Endothelial cell of umbilical vein (primary cell): ENCODE measurements around the gene PPP1R3G. TPM values are rescaled to one million over a fixed set of nuclear protein-coding genes. Genes with fewer than 3 reads are reported as not detected.

Experiments
- BruUV-seq: library from RNA; stranded (reverse); fragments of 400-500 nt; replicated peaks from 2 replicates; lab custom pipeline; 2021; lab: Mats Ljungman, UMichigan
- CTCF ChIA-PET: fragments of 300-600, 350-600 bp; sonication (Branson Sonifier 250); formaldehyde crosslinking; loops from one replicate; lab custom pipeline; 2021; ENCODE audit warnings: antibody characterized with exemption, inconsistent platforms; lab: Charles Lee
- POLR2A ChIA-PET: fragments of 300-600, 350-600 bp; sonication (Branson Sonifier 250); formaldehyde crosslinking; loops from one replicate; lab custom pipeline; 2021; ENCODE audit warnings: antibody characterized with exemption, inconsistent platforms; lab: Charles Lee
- DNase-seq: peaks from one replicate; pipeline ENCODE4 v3.0.0-alpha.2; 2011; ENCODE audit warnings: low read depth, low spot score
- FAIRE-seq: peaks from 2 replicates; lab custom pipeline; 2011; peaks lifted over from hg19 to GRCh38; lab: Jason Lieb, UNC
- H2AFZ ChIP-seq: 2 replicates; pipeline ENCODE4 v1.6.0; 2012; ENCODE audit warnings: low read depth, low read length, control low read depth, inconsistent platforms
- H3K27ac ChIP-seq: 2 replicates; pipeline ENCODE4 v1.5.1; 2011; ENCODE audit warnings: low read depth, mild to moderate bottlenecking, control low read depth, low read length, moderate library complexity; ENCODE audit not compliant: insufficient read depth
- H3K27me3 ChIP-seq, 2 experiments: 2 replicates each; pipeline versions ENCODE4 v1.6.0 to v1.6.1; 2011; ENCODE audit warnings: low read length in 2 of 2, mixed read lengths in 1 of 2; ENCODE audit not compliant: control insufficient read depth in 2 of 2, insufficient read depth in 2 of 2
- H3K36me3 ChIP-seq, 2 experiments: 2 replicates in 1 of 2; 3 replicates in 1 of 2; pipeline ENCODE4 v1.5.1; 2011; ENCODE audit warnings: low read length in 2 of 2, mild to moderate bottlenecking in 1 of 2, moderate library complexity in 1 of 2; ENCODE audit not compliant: control insufficient read depth in 2 of 2, insufficient read depth in 2 of 2; ENCODE audit errors: extremely low read depth in 1 of 2
- H3K4me1 ChIP-seq: 3 replicates; pipeline ENCODE4 v1.5.1; 2011; ENCODE audit warnings: mild to moderate bottlenecking, low read length; ENCODE audit not compliant: control insufficient read depth, insufficient read depth; ENCODE audit errors: extremely low read depth
- H3K4me2 ChIP-seq: 2 replicates; pipeline ENCODE4 v1.6.1; 2011; ENCODE audit warnings: low read length, control low read depth, mixed read lengths; ENCODE audit not compliant: insufficient read depth
- H3K4me3 ChIP-seq, 3 experiments: fragments of 200-600 bp in 1 of 3; sonication (generic), shearing (Covaris generic) in 1 of 3; replicated peaks in 1 of 3; 2 replicates each; pipeline ENCODE4 v1.5.1; 2011 to 2016; ENCODE audit warnings: control low read depth in 3 of 3, low read length in 3 of 3, mild to moderate bottlenecking in 2 of 3, inconsistent platforms in 1 of 3, low read depth in 1 of 3, moderate library complexity in 1 of 3; ENCODE audit not compliant: insufficient read depth in 1 of 3
- H3K79me2 ChIP-seq: 2 replicates; pipeline ENCODE4 v1.6.0; 2012; ENCODE audit warnings: low read length, inconsistent platforms; ENCODE audit not compliant: control insufficient read depth, insufficient read depth
- H3K9ac ChIP-seq: replicated peaks from 2 replicates; pipeline ENCODE3; 2011; ENCODE audit warnings: low read length, control low read depth; ENCODE audit not compliant: insufficient read depth; ENCODE audit errors: extremely low read depth
- H3K9me1 ChIP-seq: replicated peaks from 3 replicates; pipeline ENCODE4 v1.6.0; 2011; ENCODE audit warnings: mild to moderate bottlenecking, low read length; ENCODE audit not compliant: control insufficient read depth, insufficient read depth; ENCODE audit errors: extremely low read depth
- H3K9me3 ChIP-seq: replicated peaks from 2 replicates; pipeline ENCODE4 v1.5.1; 2012; ENCODE audit warnings: low read length, inconsistent platforms; ENCODE audit not compliant: control insufficient read depth, insufficient read depth
- H4K20me1 ChIP-seq: replicated peaks from 2 replicates; pipeline ENCODE3; 2011; ENCODE audit warnings: mild to moderate bottlenecking, low read length; ENCODE audit not compliant: control insufficient read depth, insufficient read depth; ENCODE audit errors: extremely low read depth
- CTCF ChIP-seq, 2 donors: IDR thresholded peaks; 1 replicate in 1 of 2; 2 replicates in 1 of 2; pipeline ENCODE4 v1.5.1; 2011; ENCODE audit warnings: low read length in 2 of 2, mild to moderate bottlenecking in 2 of 2, moderate library complexity in 2 of 2, control low read depth in 1 of 2, inconsistent platforms in 1 of 2, low read depth in 1 of 2; ENCODE audit not compliant: insufficient read depth in 1 of 2; ENCODE audit errors: extremely low read depth in 1 of 2
- EZH2 ChIP-seq: IDR thresholded peaks from 2 replicates; pipeline ENCODE4 v1.6.1; 2012; ENCODE audit warnings: borderline replicate concordance, low read depth, mild to moderate bottlenecking, moderate library complexity, low read length, inconsistent platforms; ENCODE audit not compliant: severe bottlenecking
- FOS ChIP-seq: IDR thresholded peaks from 2 replicates; pipeline ENCODE4 v1.6.1; 2011; ENCODE audit warnings: mild to moderate bottlenecking, low read length, moderate library complexity, borderline replicate concordance; ENCODE audit not compliant: insufficient read depth
- GATA2 ChIP-seq: IDR thresholded peaks from 2 replicates; pipeline ENCODE4 v1.7.0; 2011; ENCODE audit warnings: low read depth, mild to moderate bottlenecking, moderate library complexity, mixed read lengths, low read length; ENCODE audit not compliant: insufficient read length, insufficient read depth
- JUN ChIP-seq: IDR thresholded peaks from 2 replicates; pipeline ENCODE4 v1.6.1; 2011; ENCODE audit warnings: borderline replicate concordance, low read depth; ENCODE audit not compliant: insufficient read length, insufficient read depth
- MAX ChIP-seq: IDR thresholded peaks from 2 replicates; pipeline ENCODE4 v1.6.1; 2011; ENCODE audit not compliant: insufficient read depth, insufficient read length
- MYC ChIP-seq: IDR thresholded peaks from one replicate; pipeline ENCODE4 v1.6.1; 2011; ENCODE audit warnings: mild to moderate bottlenecking, low read depth, low read length
- POLR2A ChIP-seq: IDR thresholded peaks from 2 replicates; pipeline ENCODE4 v1.6.1; 2012; ENCODE audit warnings: low read depth, mild to moderate bottlenecking, control low read depth, low read length
- POLR2AphosphoS5 ChIP-seq: IDR thresholded peaks from 2 replicates; pipeline ENCODE4 v1.6.1; 2012; ENCODE audit warnings: low read depth, mild to moderate bottlenecking, control low read depth, low read length, moderate library complexity; ENCODE audit not compliant: insufficient read depth
- dilution Hi-C: fragments of 300-500 bp; cut with MboI; formaldehyde crosslinking; loops from one replicate; pipeline ENCODE4 v1.15.0; 2019; ENCODE audit warnings: low sequenced_read_pairs; ENCODE audit not compliant: extremely low pct_ligation_motif_present
- intact Hi-C: fragments of 100-400 bp; cut with micrococcal nuclease; formaldehyde crosslinking; loops from one replicate; pipeline ENCODE4 v1.10.0; 2022
- polyA plus RNA-seq, 4 experiments: library from polyadenylated mRNA; depleted of rRNA in 3 of 4; stranded (reverse) in 3 of 4; unstranded in 1 of 4; fragments of >200 nt; gene quantifications; 2 replicates each; pipeline versions ENCODE4 v1.2.1 to v1.2.3, GENCODE V29; 2011 to 2012; ENCODE audit warnings: missing spikeins in 1 of 4
- total RNA-seq: library from RNA; stranded (reverse); gene quantifications from 2 replicates; pipeline ENCODE4 v1.2.3, GENCODE V29; 2021

Gene PPP1R3G
- total and polyA plus RNA-seq, 2 donors (not counting 3 experiments of a cell fraction or from before 2014, with no cell fraction given): 0.04 to 0.09 TPM

DNA sequence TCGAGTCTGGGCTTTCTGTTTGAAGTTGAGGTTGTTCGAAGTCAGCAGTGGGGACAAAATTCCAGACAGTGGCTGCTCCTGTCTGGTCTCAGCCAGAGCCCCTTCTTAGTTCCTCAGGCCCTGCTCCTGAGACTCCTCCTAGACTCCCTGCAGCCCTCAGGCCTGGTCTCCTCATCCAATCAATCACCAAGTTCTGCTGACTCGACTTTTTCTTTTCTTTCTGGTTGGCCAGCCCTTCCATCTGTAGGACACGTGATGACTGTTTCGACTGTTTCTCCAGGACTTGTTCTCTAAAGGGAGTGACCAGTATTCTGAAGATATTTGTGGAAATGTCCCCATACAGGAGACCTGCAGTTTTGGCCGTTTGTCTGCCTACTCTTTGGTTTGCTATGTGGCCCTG lies 19.5 kb downstream of the PPP1R3G start:
- H3K9ac ChIP-seq: no peak overlapping the region
- H3K9me1 ChIP-seq: no peaks in the 10 kb centered on the region
- ChIA-PET CTCF (interaction anchor here (1.2 to 2.1 kb wide), 4 partner anchors 9 to 1442 kb away, joined by 3 to 5 read pairs (median 4); no protein-coding TSS in a partner anchor), POLR2A (no interaction called here)
- no TSS peak for BruUV-seq
- TF ChIP-seq POLR2AphosphoS5: no peak
- no peak for TF ChIP-seq FOS
- no peak for TF ChIP-seq MAX
- TF ChIP-seq MYC: no peak
- no peak for TF ChIP-seq GATA2
- TF ChIP-seq POLR2A: no peak
- no peak for TF ChIP-seq CTCF (IDR thresholded peaks at IDR 0.05; ENCODE audit: extremely low read depth in 1 of 2, insufficient read depth in 1 of 2, low read depth in 1 of 2, low read length in 2 of 2)
- TF ChIP-seq JUN: no peak
- no peak for TF ChIP-seq EZH2
- H4K20me1 ChIP-seq: no peaks in the 10 kb centered on the region
- intact Hi-C loops (no loop called here), dilution Hi-C loops (no loop called here)
- FAIRE-seq (no peak), DNase-seq (no peak)
- no peak overlapping the region for H2AFZ ChIP-seq
- no peak overlapping the region for H3K27ac ChIP-seq
- H3K9me3 ChIP-seq: no peaks in the 10 kb centered on the region
- H3K4me2 ChIP-seq: no peak overlapping the region
- no peak overlapping the region for H3K4me3 ChIP-seq
- no peaks in the 10 kb centered on the region for H3K4me1 ChIP-seq
- no peaks in the 10 kb centered on the region for H3K27me3 ChIP-seq
- H3K79me2 ChIP-seq: no peaks in the 10 kb centered on the region
- no peaks in the 10 kb centered on the region for H3K36me3 ChIP-seq
